ENCODE data around the gene SUPV3L1. TPM values are rescaled to one million over a fixed set of nuclear protein-coding genes. Genes with fewer than 3 reads are reported as not detected.

Gene SUPV3L1
- total RNA-seq, 1 donor from 2014 or later: 46.6 TPM

GRCh38 chr10:69181433-69181832 is 1.4 kb downstream of the SUPV3L1 start:
- Histone ChIP-seq H3K27me3 (ENCODE audit: control insufficient read depth, insufficient read depth, low read length) (no peaks in the 10 kb centered on the region), H3K4me3 (ENCODE audit: low read depth, low read length) (peak overlapping the region; percentile 81), H3K36me3 (ENCODE audit: control insufficient read depth, insufficient read depth, low read length) (peaks cover 2% of the 10 kb centered on the region)
- TF ChIP-seq CTCF (IDR thresholded peaks at IDR 0.05; ENCODE audit: insufficient read depth, low read length, severe bottlenecking): no peak
- FAIRE-seq (no peak), DNase-seq (ENCODE audit: low read depth) (peak; percentile 30)

- DNase-seq (ENCODE audit: low read depth) (no peak), FAIRE-seq (no peak)
- H3K36me3 ChIP-seq (ENCODE audit: control insufficient read depth, insufficient read depth, low read length): peaks cover 5% of the 10 kb centered on the region
- TF ChIP-seq CTCF (IDR thresholded peaks at IDR 0.05; ENCODE audit: insufficient read depth, low read length, severe bottlenecking): no peak
- no peaks in the 10 kb centered on the region for H3K27me3 ChIP-seq (ENCODE audit: control insufficient read depth, insufficient read depth, low read length)
- no peak overlapping the region for H3K4me3 ChIP-seq (ENCODE audit: low read depth, low read length)
These were observed 2.0 kb downstream of the SUPV3L1 start for GRCh38 chr10:69182005-69182404.

GRCh38 chr10:69186524-69186923 is 6.5 kb downstream of the SUPV3L1 start:
- Histone ChIP-seq H3K27me3 (ENCODE audit: control insufficient read depth, insufficient read depth, low read length) (no peaks in the 10 kb centered on the region), H3K36me3 (ENCODE audit: control insufficient read depth, insufficient read depth, low read length) (peaks cover 12% of the 10 kb centered on the region), H3K4me3 (ENCODE audit: low read depth, low read length) (no peak overlapping the region)
- no peak for TF ChIP-seq CTCF (IDR thresholded peaks at IDR 0.05; ENCODE audit: insufficient read depth, low read length, severe bottlenecking)
- DNase-seq (ENCODE audit: low read depth) (no peak), FAIRE-seq (no peak)

GRCh38 chr10:69201045-69201444 is 21.0 kb downstream of the SUPV3L1 start:
- peaks cover 19% of the 10 kb centered on the region for H3K36me3 ChIP-seq (ENCODE audit: control insufficient read depth, insufficient read depth, low read length)
- H3K4me3 ChIP-seq (ENCODE audit: low read depth, low read length): no peak overlapping the region
- TF ChIP-seq CTCF (IDR thresholded peaks at IDR 0.05; ENCODE audit: insufficient read depth, low read length, severe bottlenecking): no peak
- DNase-seq (ENCODE audit: low read depth) (no peak), FAIRE-seq (no peak)
- no peaks in the 10 kb centered on the region for H3K27me3 ChIP-seq (ENCODE audit: control insufficient read depth, insufficient read depth, low read length)

GRCh38 chr10:69202332-69202731 is 22.3 kb downstream of the SUPV3L1 start:
- peaks cover 19% of the 10 kb centered on the region for H3K36me3 ChIP-seq (ENCODE audit: control insufficient read depth, insufficient read depth, low read length)
- no peak overlapping the region for H3K4me3 ChIP-seq (ENCODE audit: low read depth, low read length)
- TF ChIP-seq CTCF (IDR thresholded peaks at IDR 0.05; ENCODE audit: insufficient read depth, low read length, severe bottlenecking): no peak
- DNase-seq (ENCODE audit: low read depth): no peak
- no peaks in the 10 kb centered on the region for H3K27me3 ChIP-seq (ENCODE audit: control insufficient read depth, insufficient read depth, low read length)
- no peak for FAIRE-seq

- DNase-seq (ENCODE audit: low read depth) (no peak), FAIRE-seq (no peak)
- no peak for TF ChIP-seq CTCF (IDR thresholded peaks at IDR 0.05; ENCODE audit: insufficient read depth, low read length, severe bottlenecking)
- peaks cover 8% of the 10 kb centered on the region for H3K36me3 ChIP-seq (ENCODE audit: control insufficient read depth, insufficient read depth, low read length)
- no peaks in the 10 kb centered on the region for H3K27me3 ChIP-seq (ENCODE audit: control insufficient read depth, insufficient read depth, low read length)
- H3K4me3 ChIP-seq (ENCODE audit: low read depth, low read length): no peak overlapping the region
These were observed 28.7 kb downstream of the SUPV3L1 start for GRCh38 chr10:69208761-69209160.

Data from bronchial epithelial cell (primary cell).